Trophoblast cell (in vitro differentiated cells and primary cell): ENCODE measurements around the gene VAV3.

Source experiments
- DNase-seq, 2 donors: peaks; one replicate each; pipeline ENCODE4 v3.0.0-alpha.2; 2016
- H2AFZ ChIP-seq: 2 replicates; pipeline ENCODE4 v1.6.1; 2013; ENCODE audit warnings: low read length, moderate library complexity, mild to moderate bottlenecking; ENCODE audit not compliant: insufficient read depth, poor library complexity
- H2AK5ac ChIP-seq: 2 replicates; pipeline ENCODE4 v1.6.1; 2013; ENCODE audit warnings: mild to moderate bottlenecking, low read length
- H2BK120ac ChIP-seq: 2 replicates; pipeline ENCODE4 v1.6.1; 2013; ENCODE audit warnings: low read length, mild to moderate bottlenecking, moderate library complexity; ENCODE audit not compliant: insufficient read depth, poor library complexity
- H2BK12ac ChIP-seq: 2 replicates; pipeline ENCODE4 v1.6.1; 2013; ENCODE audit warnings: mild to moderate bottlenecking, low read length, moderate library complexity
- H2BK5ac ChIP-seq: 2 replicates; pipeline ENCODE4 v1.6.1; 2013; ENCODE audit warnings: low read length, low read depth, moderate library complexity, mild to moderate bottlenecking; ENCODE audit not compliant: poor library complexity
- H3K14ac ChIP-seq: 2 replicates; pipeline ENCODE4 v1.6.1; 2013; ENCODE audit warnings: mild to moderate bottlenecking, low read length
- H3K18ac ChIP-seq: 2 replicates; pipeline ENCODE4 v1.6.1; 2013; ENCODE audit warnings: mild to moderate bottlenecking, low read length
- H3K23ac ChIP-seq: 2 replicates; pipeline ENCODE4 v1.6.1; 2013; ENCODE audit warnings: low read length
- H3K27ac ChIP-seq: 2 replicates; pipeline ENCODE4 v1.5.1; 2013; ENCODE audit warnings: low read depth, mild to moderate bottlenecking, inconsistent platforms, low read length, moderate library complexity
- H3K27me3 ChIP-seq: 2 replicates; pipeline ENCODE4 v1.6.1; 2013; ENCODE audit warnings: inconsistent platforms, mild to moderate bottlenecking, low read length, moderate library complexity; ENCODE audit not compliant: insufficient read depth
- H3K36me3 ChIP-seq, 2 experiments: 1 replicate in 1 of 2; 2 replicates in 1 of 2; pipeline ENCODE4 v1.6.1; 2013; ENCODE audit warnings: low read length in 2 of 2, mild to moderate bottlenecking in 2 of 2, moderate library complexity in 1 of 2; ENCODE audit not compliant: insufficient read depth in 2 of 2, control insufficient read depth in 1 of 2
- H3K4ac ChIP-seq: 2 replicates; pipeline ENCODE4 v1.6.1; 2013; ENCODE audit warnings: low read depth, mild to moderate bottlenecking, low read length, moderate library complexity
- H3K4me1 ChIP-seq, 2 experiments: 1 replicate in 1 of 2; 2 replicates in 1 of 2; pipeline ENCODE4 v1.6.1; 2013; ENCODE audit warnings: low read length in 2 of 2, mild to moderate bottlenecking in 2 of 2, moderate library complexity in 1 of 2; ENCODE audit not compliant: insufficient read depth in 2 of 2, control insufficient read depth in 1 of 2
- H3K4me2 ChIP-seq: 2 replicates; pipeline ENCODE4 v1.6.1; 2013; ENCODE audit warnings: inconsistent platforms, mild to moderate bottlenecking, low read length, moderate library complexity
- H3K4me3 ChIP-seq: 2 replicates; pipeline ENCODE4 v1.5.1; 2013; ENCODE audit warnings: mild to moderate bottlenecking, low read depth, low read length, inconsistent platforms
- H3K79me1 ChIP-seq: one replicate; pipeline ENCODE4 v1.6.1; 2013; ENCODE audit warnings: low read length
- H3K79me2 ChIP-seq: 2 replicates; pipeline ENCODE4 v1.6.1; 2013; ENCODE audit warnings: low read length, mild to moderate bottlenecking; ENCODE audit not compliant: control insufficient read depth, insufficient read depth, poor library complexity
- H3K9ac ChIP-seq: 2 replicates; pipeline ENCODE4 v1.6.1; 2013; ENCODE audit warnings: mild to moderate bottlenecking, low read length
- H3K9me3 ChIP-seq: 2 replicates; pipeline ENCODE4 v1.6.1; 2013; ENCODE audit warnings: low read depth, mild to moderate bottlenecking, control low read depth, inconsistent platforms, low read length; ENCODE audit not compliant: insufficient read depth
- H4K12ac ChIP-seq: 2 replicates; pipeline ENCODE4 v1.6.1; 2013; ENCODE audit warnings: low read depth, mild to moderate bottlenecking, low read length, moderate library complexity
- H4K8ac ChIP-seq: 2 replicates; pipeline ENCODE4 v1.6.1; 2013; ENCODE audit warnings: low read depth, mild to moderate bottlenecking, low read length, moderate library complexity
- H4K91ac ChIP-seq: one replicate; pipeline ENCODE4 v1.6.1; 2013; ENCODE audit warnings: low read depth, mild to moderate bottlenecking, low read length, moderate library complexity
- WGBS: extraction: QIAGEN DNeasy Blood & Tissue Kit; methylation state at CpG from one replicate; pipeline ENCODE4 v1.1.7; 2013; ENCODE audit warnings: missing lambda C conversion rate; ENCODE audit not compliant: insufficient read length, insufficient coverage; ENCODE audit errors: extremely low coverage; 5-methylcytosine and 5-hydroxymethylcytosine counted together

VAV3 gene

GRCh38 chr1:107666493-107666892, 298.5 kb downstream of the VAV3 start:
- H3K9me3 ChIP-seq, result no peaks in the 10 kb centered on the region
- no peak overlapping the region for H2AFZ ChIP-seq
- no peak for DNase-seq
- H2AK5ac ChIP-seq, result no peak overlapping the region
- H3K18ac ChIP-seq, result no peak overlapping the region
- H3K27me3 ChIP-seq, result no peaks in the 10 kb centered on the region
- no peaks in the 10 kb centered on the region for H3K79me2 ChIP-seq
- H3K4me2 ChIP-seq, result no peak overlapping the region
- H3K4me3 ChIP-seq, result no peak overlapping the region
- no CpG with 5 or more reads among the region's 5 CpGs for WGBS
- no peak overlapping the region for H3K14ac ChIP-seq
- H3K4me1 ChIP-seq, result no peaks in the 10 kb centered on the region
- no peaks in the 10 kb centered on the region for H3K36me3 ChIP-seq
- no peak overlapping the region for H4K12ac ChIP-seq
- H3K23ac ChIP-seq, result no peak overlapping the region
- H3K79me1 ChIP-seq, result no peaks in the 10 kb centered on the region
- H2BK120ac ChIP-seq, result peak overlapping the region; percentile 51
- H3K27ac ChIP-seq, result no peak overlapping the region
- H2BK12ac ChIP-seq, result no peak overlapping the region
- H3K9ac ChIP-seq, result no peak overlapping the region
- H4K91ac ChIP-seq, result no peak overlapping the region
- H3K4ac ChIP-seq, result no peak overlapping the region
- no peak overlapping the region for H4K8ac ChIP-seq
- no peak overlapping the region for H2BK5ac ChIP-seq

GRCh38 chr1:107664982-107665925, 299.7 kb downstream of the VAV3 start:
- no peaks in the 10 kb centered on the region for H3K27me3 ChIP-seq
- H3K9me3 ChIP-seq, result no peaks in the 10 kb centered on the region
- H3K79me2 ChIP-seq, result no peaks in the 10 kb centered on the region
- no peak overlapping the region for H4K91ac ChIP-seq
- no peak overlapping the region for H3K27ac ChIP-seq
- H2BK5ac ChIP-seq, result no peak overlapping the region
- no peak overlapping the region for H3K4ac ChIP-seq
- H3K9ac ChIP-seq, result no peak overlapping the region
- no peak overlapping the region for H2BK12ac ChIP-seq
- no peaks in the 10 kb centered on the region for H3K79me1 ChIP-seq
- no peak overlapping the region for H3K14ac ChIP-seq
- no CpG with 5 or more reads among the region's 5 CpGs for WGBS
- no peak overlapping the region for H2BK120ac ChIP-seq
- no peak overlapping the region for H4K12ac ChIP-seq
- H2AK5ac ChIP-seq, result no peak overlapping the region
- peak overlapping the region; percentile 82 for H3K23ac ChIP-seq
- no peaks in the 10 kb centered on the region for H3K4me1 ChIP-seq
- no peak overlapping the region for H3K4me3 ChIP-seq
- peak in 1 of 2 donors; percentile 18 for DNase-seq
- no peak overlapping the region for H3K4me2 ChIP-seq
- H3K18ac ChIP-seq, result no peak overlapping the region
- H4K8ac ChIP-seq, result no peak overlapping the region
- H2AFZ ChIP-seq, result no peak overlapping the region
- H3K36me3 ChIP-seq, result no peaks in the 10 kb centered on the region

GRCh38 chr1:107662971-107663370, 302.0 kb downstream of the VAV3 start:
- Histone ChIP-seq H3K79me1 (no peaks in the 10 kb centered on the region), H4K12ac (no peak overlapping the region), H3K9me3 (no peaks in the 10 kb centered on the region), H2BK12ac (no peak overlapping the region), H3K4me1 (no peaks in the 10 kb centered on the region), H3K4me3 (no peak overlapping the region), H3K79me2 (no peaks in the 10 kb centered on the region), H3K23ac (no peak overlapping the region), H3K4me2 (no peak overlapping the region), H3K27ac (no peak overlapping the region), H3K27me3 (no peaks in the 10 kb centered on the region), H3K18ac (no peak overlapping the region), H3K4ac (no peak overlapping the region), H4K8ac (no peak overlapping the region), H3K9ac (no peak overlapping the region), H2AK5ac (no peak overlapping the region), H2BK120ac (no peak overlapping the region), H2AFZ (no peak overlapping the region), H4K91ac (no peak overlapping the region), H3K36me3 (no peaks in the 10 kb centered on the region), H3K14ac (no peak overlapping the region), H2BK5ac (no peak overlapping the region)
- peak in 1 of 2 donors; percentile 40 for DNase-seq
- no CpG with 5 or more reads among the region's 2 CpGs for WGBS

- Histone ChIP-seq H3K79me2 (no peaks in the 10 kb centered on the region), H2AK5ac (no peak overlapping the region), H3K14ac (no peak overlapping the region), H3K4me2 (no peak overlapping the region), H3K9me3 (no peaks in the 10 kb centered on the region), H2AFZ (no peak overlapping the region), H4K8ac (no peak overlapping the region), H3K79me1 (no peaks in the 10 kb centered on the region), H2BK120ac (no peak overlapping the region), H3K18ac (no peak overlapping the region), H3K23ac (no peak overlapping the region), H3K4me3 (no peak overlapping the region), H4K91ac (no peak overlapping the region), H3K4me1 (no peaks in the 10 kb centered on the region), H4K12ac (no peak overlapping the region), H3K36me3 (no peaks in the 10 kb centered on the region), H3K9ac (no peak overlapping the region), H2BK5ac (no peak overlapping the region), H3K4ac (no peak overlapping the region), H3K27ac (no peak overlapping the region), H3K27me3 (no peaks in the 10 kb centered on the region), H2BK12ac (no peak overlapping the region)
- DNase-seq, result no peak
- WGBS, result no CpG with 5 or more reads among the region's 7 CpGs
Observed at GRCh38 chr1:107661158-107661557, 303.8 kb downstream of the VAV3 start.
